ENCODE results near the gene CTSG. TPM values are rescaled to one million over a fixed set of nuclear protein-coding genes. Genes with fewer than 3 reads are reported as not detected.

Gene CTSG
- total RNA-seq, 1 experiment from 2014 or later, result not detected

- peaks cover 0 to 95% of the 10 kb centered on the region in 2 experiments; a peak in 2 of 5 replicates for H3K9me3 Mint-ChIP-seq
- H3K23ac ChIP-seq (ENCODE audit: insufficient read length, low read depth, low read length), result no peak overlapping the region
- no peak overlapping the region for H4K8ac ChIP-seq (replicated peaks; ENCODE audit: insufficient read length, low read depth, low read length)
- no peak overlapping the region for H2AK5ac ChIP-seq (ENCODE audit: insufficient read length, low read length)
- H2BK5ac ChIP-seq (ENCODE audit: insufficient read length, low read length), result no peak overlapping the region
- H3K36me3 Mint-ChIP-seq (ENCODE audit: insufficient read depth in 1 of 3, low read depth in 3 of 3), result peaks cover 0 to 53% (median 0%) of the 10 kb centered on the region in 3 experiments; a peak in 2 of 7 replicates
- no peak for TF ChIP-seq CTCF (conservative IDR thresholded peaks at IDR 0.05)
- no peak overlapping the region for H4K5ac ChIP-seq (ENCODE audit: insufficient read length, low read depth, low read length)
- H2AFZ ChIP-seq (ENCODE audit: low read length), result no peak overlapping the region
- H3K4ac ChIP-seq (ENCODE audit: low read depth, low read length), result no peak overlapping the region
- no peaks in the 10 kb centered on the region for H3K79me1 ChIP-seq (ENCODE audit: insufficient read depth, low read depth, low read length, poor library complexity, severe bottlenecking)
- no peak for DNase-seq
- no peak overlapping the region for H3K14ac ChIP-seq (ENCODE audit: insufficient read depth, low read length)
- H3K18ac ChIP-seq (ENCODE audit: insufficient read length, low read depth, low read length), result no peak overlapping the region
- H4K20me1 ChIP-seq (ENCODE audit: control insufficient read depth, insufficient read depth, insufficient read length), result no peaks in the 10 kb centered on the region
- no peak overlapping the region for H3K4me2 ChIP-seq (ENCODE audit: insufficient read depth, insufficient read length, low read length)
- H3K27me3 Mint-ChIP-seq (ENCODE audit: low read depth), result peaks cover 2% of the 10 kb centered on the region
- no peaks in the 10 kb centered on the region for H3K9me3 ChIP-seq (ENCODE audit: control insufficient read depth, low read depth, low read length)
- H4K91ac ChIP-seq (ENCODE audit: insufficient read length, low read depth, low read length), result no peak overlapping the region
- no peak overlapping the region for H3K27ac Mint-ChIP-seq
- H3K4me1 Mint-ChIP-seq, result no peaks in the 10 kb centered on the region
- H3K79me2 ChIP-seq (ENCODE audit: insufficient read depth, low read length), result no peaks in the 10 kb centered on the region
- H3K4me1 ChIP-seq (ENCODE audit: insufficient read depth, low read length), result no peaks in the 10 kb centered on the region; the same call in 1 of the 2 replicates
- H3K27me3 ChIP-seq (ENCODE audit: insufficient read depth, low read length), result no peaks in the 10 kb centered on the region
- H2BK12ac ChIP-seq (ENCODE audit: insufficient read length, low read depth, low read length), result no peak overlapping the region
- no peak overlapping the region for H3K4me3 Mint-ChIP-seq
- no peak overlapping the region for H3K9ac ChIP-seq (ENCODE audit: extremely low read depth, insufficient read length, low read length)
- no peak overlapping the region for H3K56ac ChIP-seq (ENCODE audit: insufficient read length, low read depth, low read length)
- H2BK20ac ChIP-seq (ENCODE audit: low read depth, low read length, poor library complexity, severe bottlenecking), result no peak overlapping the region
- no peak overlapping the region for H3T11ph ChIP-seq (ENCODE audit: low read length)
- no peak overlapping the region for H2BK120ac ChIP-seq (ENCODE audit: low read depth, low read length, poor library complexity, severe bottlenecking)
- no peak overlapping the region for H3K27ac ChIP-seq (ENCODE audit: insufficient read length, low read depth, low read length)
- H3K23me2 ChIP-seq (ENCODE audit: insufficient read length, low read depth, low read length, poor library complexity, severe bottlenecking), result no peaks in the 10 kb centered on the region
- no peak overlapping the region for H2BK15ac ChIP-seq (ENCODE audit: low read depth, low read length)
Observed at GRCh38 chr14:24612196-24612595, 36.1 kb upstream of the CTSG start.

Measured in H9 (cell line).